Measurements from ENCODE around the gene TNRC6C.

The TNRC6C gene

GRCh38 chr17:78154903-78155811 lies 196.7 kb downstream of the TNRC6C start:
- DNase-seq (ENCODE audit: low read depth, low spot score), result no peak
